ENCODE measurements around the gene PRPF18. TPM values are rescaled to one million over a fixed set of nuclear protein-coding genes. Genes with fewer than 3 reads are reported as not detected.

Gene PRPF18
- total and polyA plus RNA-seq, 8 donors = 6.2 to 12.0 (median 9.3) TPM

GRCh38 chr10:13672548-13672947 is 85.8 kb downstream of the PRPF18 start:
- no peaks in the 10 kb centered on the region for H3K9me3 ChIP-seq
- no peak overlapping the region for H3K27ac ChIP-seq
- no peaks in the 10 kb centered on the region for H3K4me1 ChIP-seq
- FAIRE-seq = no peak
- no peak for ATAC-seq
- TF ChIP-seq, protein P1, sequence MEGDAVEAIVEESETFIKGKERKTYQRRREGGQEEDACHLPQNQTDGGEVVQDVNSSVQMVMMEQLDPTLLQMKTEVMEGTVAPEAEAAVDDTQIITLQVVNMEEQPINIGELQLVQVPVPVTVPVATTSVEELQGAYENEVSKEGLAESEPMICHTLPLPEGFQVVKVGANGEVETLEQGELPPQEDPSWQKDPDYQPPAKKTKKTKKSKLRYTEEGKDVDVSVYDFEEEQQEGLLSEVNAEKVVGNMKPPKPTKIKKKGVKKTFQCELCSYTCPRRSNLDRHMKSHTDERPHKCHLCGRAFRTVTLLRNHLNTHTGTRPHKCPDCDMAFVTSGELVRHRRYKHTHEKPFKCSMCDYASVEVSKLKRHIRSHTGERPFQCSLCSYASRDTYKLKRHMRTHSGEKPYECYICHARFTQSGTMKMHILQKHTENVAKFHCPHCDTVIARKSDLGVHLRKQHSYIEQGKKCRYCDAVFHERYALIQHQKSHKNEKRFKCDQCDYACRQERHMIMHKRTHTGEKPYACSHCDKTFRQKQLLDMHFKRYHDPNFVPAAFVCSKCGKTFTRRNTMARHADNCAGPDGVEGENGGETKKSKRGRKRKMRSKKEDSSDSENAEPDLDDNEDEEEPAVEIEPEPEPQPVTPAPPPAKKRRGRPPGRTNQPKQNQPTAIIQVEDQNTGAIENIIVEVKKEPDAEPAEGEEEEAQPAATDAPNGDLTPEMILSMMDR (IDR thresholded peaks at IDR 0.05) = no peak
- H3K27me3 ChIP-seq = no peaks in the 10 kb centered on the region
- whole genome bisulfite sequencing, 2 donors = 78 to 89% methylated on average over 7 of the region's 7 CpGs
- intact Hi-C loops (cut with DNase I) = no loop called here
- H3K36me3 ChIP-seq = peaks cover 0 to 44% (median 0%) of the 10 kb centered on the region in 3 donors
- no peak overlapping the region for H3K4me3 ChIP-seq
- DNase-seq = no peak

- 86% methylated on average over 8 of the region's 8 CpGs for WGBS, 2 donors
- Histone ChIP-seq H3K27me3 (no peaks in the 10 kb centered on the region), H3K36me3 (peaks cover 0 to 42% (median 0%) of the 10 kb centered on the region in 3 donors), H3K27ac (no peak overlapping the region), H3K4me3 (no peak overlapping the region), H3K9me3 (no peaks in the 10 kb centered on the region), H3K4me1 (no peaks in the 10 kb centered on the region)
- ATAC-seq = no peak
- intact Hi-C loops (cut with DNase I) = no loop called here
- TF ChIP-seq, protein P1 (IDR thresholded peaks at IDR 0.05) = no peak
- FAIRE-seq = no peak
- DNase-seq = no peak
Measured at GRCh38 chr10:13673156-13673555, 86.4 kb downstream of the PRPF18 start.

DNA sequence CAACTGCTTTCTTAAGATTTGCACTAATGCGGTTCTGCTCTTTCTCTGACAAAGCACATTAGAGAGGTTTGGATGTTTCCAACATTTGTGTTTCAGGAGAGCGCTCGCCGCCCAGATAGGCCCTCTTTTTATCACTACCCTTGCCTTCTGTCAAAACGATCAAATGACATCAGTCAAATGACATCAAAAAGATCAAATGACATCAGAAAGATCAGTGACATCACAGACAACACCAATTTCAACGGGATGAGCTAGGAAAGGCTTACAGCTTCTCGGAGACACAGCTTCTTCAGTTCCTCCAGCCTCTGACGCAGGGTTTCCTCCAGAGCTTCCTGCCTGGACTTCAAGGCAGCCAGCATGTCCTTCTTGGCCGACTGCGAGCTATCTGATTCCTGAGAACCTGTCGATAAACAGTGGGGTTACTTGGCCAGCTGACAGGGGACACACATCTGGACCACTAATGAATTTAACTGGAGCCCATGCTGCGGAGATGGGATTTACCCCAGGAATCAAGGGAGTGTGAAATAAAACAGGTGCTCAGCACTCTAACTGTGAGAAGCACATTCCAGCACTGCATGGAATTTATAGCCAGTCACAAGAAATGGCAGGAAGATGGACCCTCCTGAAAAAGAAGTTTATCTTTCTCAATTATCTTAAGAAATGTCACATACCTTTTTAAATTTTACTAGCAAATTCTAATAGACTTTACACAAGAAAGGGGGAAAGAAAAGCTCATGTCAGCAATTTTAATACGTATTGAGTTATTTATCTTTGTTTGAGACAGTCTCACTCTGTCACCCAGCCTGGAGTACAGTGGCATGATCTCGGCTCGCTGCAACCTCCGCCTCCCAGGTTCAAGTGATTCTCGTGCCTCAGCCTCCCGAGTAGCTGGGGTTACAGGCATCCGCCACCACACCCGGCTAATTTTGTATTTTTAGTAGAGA is 88.2 kb downstream of the PRPF18 start:
- Histone ChIP-seq H3K27ac (no peak overlapping the region), H3K4me1 (no peaks in the 10 kb centered on the region), H3K27me3 (no peaks in the 10 kb centered on the region), H3K4me3 (no peak overlapping the region), H3K9me3 (no peaks in the 10 kb centered on the region), H3K36me3 (peaks cover 0 to 35% (median 0%) of the 10 kb centered on the region in 3 donors)
- 84 to 86% methylated on average over 20 of the region's 20 CpGs for WGBS, 2 donors
- TF ChIP-seq, protein P1 (IDR thresholded peaks at IDR 0.05) = no peak
- no peak for DNase-seq
- intact Hi-C loops (cut with DNase I) = no loop called here
- FAIRE-seq = no peak
- no peak for ATAC-seq

GRCh38 chr10:13678101-13678843 is 91.5 kb downstream of the PRPF18 start:
- no peak for FAIRE-seq
- 94 to 96% methylated on average over 13 of the region's 13 CpGs for WGBS, 2 donors

More at GRCh38 chr10:13678101-13678843, 91.5 kb downstream of the PRPF18 start:
- TF ChIP-seq, protein P1 (IDR thresholded peaks at IDR 0.05) = no peak
- Histone ChIP-seq H3K9me3 (no peaks in the 10 kb centered on the region), H3K4me1 (no peaks in the 10 kb centered on the region), H3K36me3 (peaks cover 0 to 19% (median 0%) of the 10 kb centered on the region in 3 donors), H3K27ac (no peak overlapping the region), H3K27me3 (no peaks in the 10 kb centered on the region), H3K4me3 (no peak overlapping the region)
- ATAC-seq (no peak), DNase-seq (no peak)
- intact Hi-C loops (cut with DNase I) = no loop called here

Other genes starting within 250 kb of the PRPF18 start
- 10 to 100 TPM; 14.4 to 24.6 (median 19.7) TPM for gene SEPHS1, start 238.7 kb upstream of the PRPF18 start, total RNA-seq
- gene SEPHS1, start 238.7 kb upstream of the PRPF18 start, polyA plus RNA-seq = 10 to 100 TPM; 14.3 to 21.3 TPM
- gene BEND7, start 58.0 kb upstream of the PRPF18 start, total RNA-seq = 10 to 100 TPM; 11.8 to 22.8 (median 16.2) TPM
- 10 to 100 TPM in 1 of 2 donors, 1 to 10 TPM in 1; 7.3 to 11.2 TPM for gene BEND7, start 58.0 kb upstream of the PRPF18 start, polyA plus RNA-seq

Measured in pancreas (tissue), 10 donors.